Stimulated activated CD4-positive, alpha-beta T cell treated with anti-CD3 and anti-CD28 coated beads, Interleukin-12 subunit alpha, Interleukin-12 subunit beta, amount 100 ng/mL, for 4 hours (primary cell): Measurements from ENCODE around the gene BLOC1S1.
A peak's percentile ranks its signal among the peaks of the same experiment; 100 is the strongest.

Source experiments
- DNase-seq: peaks from one replicate; pipeline ENCODE4 v3.0.0-alpha.2; 2020

The BLOC1S1 gene

DNA sequence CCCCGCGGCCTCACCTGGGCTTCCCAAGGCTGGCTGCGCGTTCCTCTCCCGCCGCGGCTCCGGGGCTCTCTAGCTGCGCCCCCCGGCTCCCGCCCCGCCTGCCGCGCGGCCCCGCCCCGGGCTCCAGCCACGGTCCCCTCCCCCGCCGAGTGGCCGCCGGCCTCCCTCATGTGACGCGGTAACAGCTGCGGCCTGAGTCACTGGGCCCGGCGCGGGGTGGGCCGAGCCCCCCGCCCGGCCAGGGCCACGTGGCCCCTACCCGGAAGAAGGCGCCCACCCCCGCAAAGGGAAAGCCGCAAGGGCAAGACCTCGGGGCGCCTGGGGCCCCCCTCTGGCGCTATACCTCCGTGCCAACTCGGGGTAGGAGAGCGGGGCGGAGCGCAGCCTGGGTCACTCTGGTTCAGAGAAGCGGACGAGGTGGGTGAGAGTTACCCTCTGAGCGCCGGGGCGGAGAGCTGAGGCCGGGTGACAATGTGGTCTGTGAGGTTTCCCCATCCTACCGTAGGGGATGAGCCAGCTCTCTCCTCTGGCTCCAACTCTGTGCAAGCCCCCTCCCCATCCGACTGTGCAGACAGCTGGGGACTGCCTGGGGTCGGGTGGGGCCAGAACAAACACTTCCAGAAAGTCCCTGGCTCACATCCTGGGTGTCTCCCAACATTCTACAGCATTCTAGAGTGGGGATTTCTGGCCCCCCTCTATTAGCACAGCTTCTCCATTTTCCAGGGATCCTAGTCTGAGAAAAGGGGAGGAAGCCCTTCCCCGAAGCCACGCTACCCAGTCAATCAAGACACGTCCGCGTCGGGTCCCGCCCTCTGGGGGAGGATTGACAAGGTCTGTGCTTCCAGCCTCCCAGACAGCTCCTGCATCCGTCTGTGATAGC, 13.3 kb downstream of the BLOC1S1 start, which contains the start of gene CD63:
Gene CD63, minus strand, starts transcription at position 71 of the 880 bp plus-strand sequence. CDS start 668 bp downstream, outside the sequence.
- DNase-seq, result peak; percentile 73

DNA sequence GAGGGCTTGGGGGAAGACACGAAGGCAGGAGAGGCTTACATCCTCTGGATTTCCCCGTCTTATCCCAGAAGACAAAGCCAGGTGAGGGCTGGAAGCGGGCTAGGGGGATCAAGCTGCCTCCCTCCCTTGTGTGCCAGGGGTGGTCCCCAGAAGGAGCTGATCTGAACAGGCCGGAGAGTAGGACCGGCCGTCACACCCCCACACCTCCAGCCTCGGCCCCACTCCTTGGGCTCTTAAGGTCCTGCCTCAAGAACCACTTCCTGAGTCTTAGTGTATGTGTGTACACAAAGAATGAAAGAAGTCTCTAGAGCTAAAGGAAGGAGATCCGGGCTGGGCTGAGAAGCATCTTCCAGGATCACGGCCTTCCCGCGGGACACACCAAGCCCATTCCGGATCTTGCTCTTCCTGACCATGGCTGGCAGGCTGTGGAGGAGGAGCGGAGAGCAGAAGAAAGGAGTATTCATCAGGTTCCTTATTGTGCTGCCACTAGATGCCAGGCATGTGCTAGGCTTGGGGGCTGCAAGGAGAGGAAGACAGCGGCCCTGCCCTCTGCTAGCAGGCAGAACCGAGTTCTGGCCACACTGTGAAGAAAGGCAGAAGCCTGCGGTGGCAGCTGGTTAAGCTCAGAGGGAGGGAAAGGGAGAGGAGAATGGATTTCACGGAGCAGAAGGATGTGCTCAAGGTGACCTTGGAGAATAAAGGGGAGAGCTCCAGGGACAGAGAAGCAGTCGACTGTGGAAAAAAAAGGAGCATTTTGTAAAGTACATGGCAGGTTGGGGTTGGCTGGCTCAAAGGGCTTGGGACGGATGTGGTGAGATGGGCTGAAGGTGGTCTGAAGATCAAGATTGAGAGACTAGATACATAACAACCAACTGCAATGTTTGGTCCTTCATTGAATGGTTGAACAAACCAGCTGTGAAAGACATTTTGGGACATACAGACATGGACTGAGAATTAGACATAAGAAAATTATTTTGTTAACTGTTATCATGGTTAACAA, 14.3 kb downstream of the BLOC1S1 start:
- no peak for DNase-seq

DNA sequence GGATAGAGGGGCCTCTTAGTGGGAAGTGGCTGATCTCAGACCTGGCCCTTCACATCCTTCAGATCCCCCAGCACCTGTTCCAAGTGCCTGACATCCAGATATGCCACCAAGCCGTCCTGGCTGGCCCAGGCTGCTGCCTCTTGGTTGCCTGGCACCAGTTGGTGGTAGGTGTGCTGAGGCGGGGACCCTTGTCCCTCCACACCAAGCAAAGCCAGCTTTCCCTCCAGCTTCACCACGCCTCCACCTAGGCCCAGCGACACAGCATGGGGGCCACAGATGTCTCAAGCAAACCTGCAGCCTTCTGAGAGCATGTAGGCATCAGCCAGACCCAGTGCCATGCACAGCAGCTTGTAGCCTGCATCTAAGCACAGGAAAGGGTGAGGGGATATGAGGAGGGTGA, 16.4 kb downstream of the BLOC1S1 start:
- DNase-seq, result no peak

DNA sequence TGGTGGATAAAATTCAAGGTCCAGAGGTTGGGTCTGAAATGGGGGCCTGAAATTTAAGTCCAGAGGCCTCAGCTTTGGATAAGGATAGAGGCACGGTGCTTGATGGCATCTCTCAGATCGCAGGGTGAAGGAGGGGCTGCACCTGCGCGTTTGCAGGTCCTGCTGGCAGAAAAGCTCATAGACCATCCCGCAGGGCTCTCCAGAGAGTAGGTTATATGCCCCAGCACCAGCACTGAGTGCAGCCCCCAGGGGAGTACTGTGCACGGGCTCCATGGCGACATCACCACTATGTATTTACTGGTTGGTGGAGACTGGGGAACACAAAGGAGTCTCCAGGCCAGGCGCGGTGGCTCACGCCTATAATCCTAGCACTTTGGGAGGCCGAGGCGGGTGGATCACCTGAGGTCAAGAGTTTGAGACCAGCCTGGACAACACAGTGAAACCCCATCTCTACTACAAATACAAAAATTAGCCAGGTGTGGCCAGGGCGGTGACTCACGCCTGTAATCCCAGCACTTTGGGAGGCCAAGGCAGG, 17.2 kb downstream of the BLOC1S1 start:
- DNase-seq, result no peak

DNA sequence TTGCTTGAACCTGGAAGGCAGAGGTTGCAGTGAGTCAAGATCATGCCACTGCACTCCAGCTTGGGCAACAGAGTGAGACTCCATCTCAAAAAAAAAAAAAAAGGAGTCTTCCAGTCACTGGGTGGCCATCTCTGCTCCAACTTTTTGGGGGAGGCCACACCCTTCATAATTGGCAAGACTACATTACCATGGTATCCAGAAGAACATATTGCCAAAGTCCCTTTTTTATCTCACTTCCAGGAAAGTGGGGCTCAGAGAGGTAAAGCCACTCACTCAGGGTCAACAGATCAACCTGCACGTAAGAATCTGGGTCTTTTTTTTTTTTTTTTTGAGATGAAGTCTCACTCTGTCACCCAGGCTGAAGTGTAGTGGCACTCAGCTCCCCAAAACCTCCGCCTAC, 18.0 kb downstream of the BLOC1S1 start:
- DNase-seq, result no peak

DNA sequence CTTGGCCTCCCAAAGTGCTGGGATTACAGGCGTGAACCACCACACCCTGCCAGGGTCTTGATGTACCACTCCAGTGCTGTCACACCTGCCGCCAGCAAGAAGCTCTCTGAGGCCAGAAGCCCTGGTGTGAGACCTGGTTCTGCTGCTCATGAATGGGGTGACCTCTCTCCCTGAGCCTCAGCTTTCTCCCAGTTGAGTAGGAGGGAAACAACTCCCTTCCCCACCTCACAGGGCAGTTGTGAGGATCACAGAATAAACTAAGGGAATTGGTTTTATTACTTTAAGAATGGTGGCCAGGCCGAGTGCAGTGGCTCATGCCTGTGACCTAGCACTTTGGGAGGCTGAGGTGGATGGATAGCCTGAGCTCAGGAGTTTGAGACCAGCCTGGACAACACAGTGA, 18.7 kb downstream of the BLOC1S1 start:
- no peak for DNase-seq

DNA sequence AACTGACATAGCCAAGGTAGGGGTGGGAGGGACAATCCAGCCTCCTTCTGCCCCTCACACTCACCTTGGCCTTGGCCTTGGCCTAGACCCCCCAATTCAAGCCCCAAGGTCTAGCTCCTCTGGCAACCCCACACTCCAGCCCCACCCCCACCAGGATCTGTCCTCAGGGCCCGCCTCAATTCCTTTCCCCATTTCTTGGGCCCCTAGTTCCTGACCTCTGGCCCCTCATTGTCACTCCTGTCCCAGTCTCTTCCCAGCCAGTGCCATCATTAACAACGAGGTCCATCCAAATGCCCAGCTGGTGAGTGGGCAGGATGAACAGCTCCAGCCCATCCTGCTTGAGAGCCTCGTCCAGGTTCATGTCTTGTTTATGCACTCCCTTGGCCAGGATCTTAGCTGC, 20.2 kb downstream of the BLOC1S1 start:
- no peak for DNase-seq

DNA sequence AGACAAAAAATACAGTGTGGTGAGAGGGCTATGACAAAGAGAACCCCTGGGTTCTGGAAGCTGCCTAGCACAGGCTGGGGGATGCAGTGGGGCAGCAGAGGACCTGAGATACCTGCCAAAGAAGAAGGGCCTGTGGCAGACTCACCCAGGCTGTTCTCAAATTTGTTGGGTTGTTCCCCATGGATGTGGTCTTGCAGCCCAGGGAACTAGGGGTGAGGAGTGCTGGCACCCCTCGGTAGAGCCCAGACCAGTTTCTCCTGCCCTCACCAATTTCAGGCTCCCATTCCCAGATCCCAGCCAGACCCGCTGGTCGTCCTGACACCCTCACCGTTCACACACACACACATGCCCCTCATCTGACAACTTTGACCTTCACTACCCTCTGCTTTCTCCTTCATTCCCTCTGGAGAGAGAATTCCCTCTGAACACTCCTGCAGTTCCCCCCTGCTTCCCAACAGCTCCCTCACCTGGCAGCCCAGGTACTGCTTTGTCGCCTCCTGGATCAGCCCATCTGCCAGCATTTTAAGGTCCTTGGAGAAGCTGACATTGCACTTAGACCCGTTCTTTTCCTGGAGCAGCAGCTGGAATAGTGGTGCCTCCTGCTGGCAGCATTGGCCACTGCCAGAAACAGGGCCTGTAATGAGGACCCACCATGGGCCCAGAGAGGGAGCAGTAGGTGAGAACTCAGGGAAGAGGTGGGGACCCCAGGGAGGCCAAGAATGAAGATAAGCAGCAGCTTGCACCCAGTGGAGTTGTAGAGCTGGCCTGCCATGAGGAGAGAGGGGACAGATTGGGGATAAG, 21.1 kb downstream of the BLOC1S1 start:
- peak; percentile 51 for DNase-seq

DNA sequence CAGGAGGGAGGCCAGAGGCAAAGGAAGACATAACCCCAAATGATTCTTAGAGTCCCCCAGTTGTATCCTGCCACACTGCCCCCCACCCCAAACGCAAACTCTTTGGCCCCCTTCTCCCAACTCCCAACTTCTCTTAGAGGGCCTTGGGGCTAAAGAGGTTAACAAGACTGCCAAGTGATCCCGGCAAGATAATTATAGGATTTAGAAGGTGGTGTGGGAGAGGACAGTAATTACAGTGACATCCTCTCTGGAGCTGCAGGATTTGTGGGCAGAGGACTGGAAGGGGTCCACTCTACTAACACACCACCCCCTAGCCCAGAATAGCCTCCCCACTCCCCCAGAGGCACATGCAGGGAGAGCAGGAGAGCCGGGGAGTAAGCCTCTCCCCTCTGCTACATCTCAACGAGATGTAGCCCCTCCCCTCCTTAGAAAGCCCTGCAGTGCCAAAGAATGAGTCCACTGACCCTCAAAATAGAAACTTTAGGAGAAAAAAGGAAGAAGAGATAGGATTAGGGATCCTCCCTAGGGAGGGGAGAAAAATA, 21.8 kb downstream of the BLOC1S1 start:
- DNase-seq, result no peak

DNA sequence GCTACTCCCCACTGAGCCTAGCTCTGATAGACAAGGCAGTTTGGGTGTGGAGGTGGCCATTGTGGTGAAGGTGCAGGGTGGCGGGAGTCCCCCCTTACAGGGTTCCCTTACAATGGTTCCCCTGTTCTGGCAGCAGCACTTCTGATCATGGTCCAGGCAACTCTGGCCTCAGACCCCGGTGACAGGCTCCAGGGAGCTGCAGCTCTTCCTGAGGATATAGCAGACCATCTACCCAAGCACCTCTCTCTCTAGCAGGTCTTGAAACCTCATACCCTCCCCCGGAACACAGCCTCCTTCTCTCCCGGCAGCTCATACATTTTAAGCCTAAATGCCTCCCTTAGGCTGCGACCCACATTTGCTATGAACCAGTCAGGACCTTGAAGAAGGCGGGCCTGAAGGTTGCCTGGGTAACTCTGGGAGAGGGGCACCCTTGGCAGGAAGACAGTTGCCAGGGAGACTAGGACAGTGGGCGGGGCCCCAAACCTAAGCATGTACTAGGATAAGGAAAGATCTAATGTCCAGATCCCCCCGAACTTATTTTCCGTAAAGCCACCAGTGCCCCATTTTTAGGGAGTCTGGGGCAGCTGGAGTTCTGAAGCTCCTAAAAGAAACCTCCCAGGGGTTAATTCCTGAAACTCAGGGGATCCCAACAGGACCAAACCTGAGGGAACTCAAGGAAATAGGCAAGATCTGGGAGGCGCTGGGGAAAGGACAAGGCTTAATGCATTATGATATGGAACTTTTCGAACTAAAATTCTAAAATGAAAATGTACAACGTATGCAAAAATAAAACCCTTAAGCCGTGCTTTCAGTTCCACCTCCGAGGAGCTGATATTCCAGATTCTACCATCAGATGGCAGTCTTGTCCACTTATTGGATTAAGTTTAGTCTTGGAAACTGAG, 22.5 kb downstream of the BLOC1S1 start:
- DNase-seq, result peak; percentile 66

DNA sequence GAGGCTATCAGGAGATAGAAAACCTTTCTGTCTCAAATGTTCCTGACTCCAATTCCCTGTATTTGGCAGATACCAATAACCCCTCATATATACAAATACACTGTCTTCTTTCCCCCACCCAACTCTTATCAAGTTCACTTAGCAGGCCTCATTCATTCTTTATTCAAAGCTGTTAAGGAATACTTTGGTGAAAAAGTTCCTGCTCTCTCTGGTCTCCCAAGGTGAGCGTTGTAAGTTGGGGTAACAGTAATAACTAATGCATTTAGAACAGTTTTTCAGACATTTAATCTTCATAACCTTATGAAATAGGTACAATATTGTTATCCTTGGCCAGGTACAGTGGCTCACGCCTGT, 23.2 kb downstream of the BLOC1S1 start:
- DNase-seq, result no peak

DNA sequence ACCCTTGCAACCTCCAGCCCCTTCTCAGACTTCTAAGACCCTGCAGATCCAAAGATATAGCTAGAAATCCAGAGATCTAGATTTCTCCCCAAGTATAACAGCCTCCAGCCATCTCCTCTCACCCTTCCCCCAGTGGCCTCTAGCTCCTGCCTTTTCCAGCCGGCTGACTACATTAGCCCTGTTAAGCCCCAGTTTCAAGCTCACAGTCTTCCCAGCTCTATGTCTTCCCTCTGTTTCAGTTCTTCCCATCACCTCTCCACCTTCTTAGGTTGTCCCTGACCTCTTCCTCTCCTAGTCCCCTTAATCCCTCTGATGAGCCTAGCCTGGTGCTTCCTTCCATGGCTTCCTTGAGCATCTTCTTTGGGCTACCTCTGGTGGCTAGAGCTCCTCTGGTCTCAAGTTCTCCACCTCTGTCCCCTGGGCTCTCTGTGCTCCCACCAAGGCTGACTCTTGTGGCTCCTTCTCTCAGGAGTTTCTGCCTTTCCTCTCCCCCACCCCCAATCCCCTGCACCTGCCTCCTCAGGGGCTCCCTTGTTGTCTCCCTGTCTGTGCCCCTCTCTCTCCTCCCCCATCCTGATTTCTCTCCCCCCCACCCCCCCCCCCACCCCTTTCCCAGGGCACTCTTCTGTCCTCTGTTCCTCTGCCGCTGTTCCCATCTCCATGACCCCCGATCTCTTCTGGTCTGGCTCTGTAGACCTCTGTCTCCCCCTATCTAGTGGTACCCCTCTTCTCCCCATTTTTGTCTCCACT, 26.3 kb downstream of the BLOC1S1 start:
- no peak for DNase-seq

DNA sequence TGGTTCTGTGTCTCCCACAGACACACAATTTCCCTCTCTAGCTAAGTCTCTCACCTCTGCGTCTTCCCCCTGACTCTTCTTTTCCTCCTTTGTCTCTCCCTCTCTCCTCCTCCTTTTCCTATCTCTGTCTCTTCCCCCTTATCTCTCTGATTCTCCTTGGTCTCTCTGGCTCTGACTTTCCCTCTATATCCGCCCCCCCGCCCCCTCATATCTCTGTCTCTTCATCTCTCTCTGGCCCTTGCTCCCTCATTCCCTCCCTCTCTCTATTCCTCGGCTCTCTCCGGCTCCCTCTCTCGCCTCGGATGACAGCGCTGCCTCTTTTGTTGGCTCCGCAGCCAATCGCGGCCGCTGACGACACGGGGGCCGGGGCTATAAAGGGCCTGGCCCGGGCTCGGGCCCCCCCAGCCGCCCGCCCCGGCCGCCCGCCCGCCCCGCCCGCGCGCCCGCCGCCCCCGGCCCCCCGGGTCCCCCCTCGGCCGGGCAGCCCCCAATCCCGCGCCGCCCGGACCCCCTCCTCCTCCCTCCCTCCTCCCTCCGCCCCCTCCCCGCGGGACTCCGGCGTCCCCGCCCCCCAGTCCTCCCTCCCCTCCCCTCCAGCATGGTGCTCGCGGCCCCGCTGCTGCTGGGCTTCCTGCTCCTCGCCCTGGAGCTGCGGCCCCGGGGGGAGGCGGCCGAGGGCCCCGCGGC, 27.0 kb downstream of the BLOC1S1 start, which contains the start of gene GDF11:
Gene GDF11, plus strand, starts transcription at position 404 of the 687 bp plus-strand sequence. Its CDS starts 195 bp downstream, at position 599.
- peak; percentile 72 for DNase-seq

DNA sequence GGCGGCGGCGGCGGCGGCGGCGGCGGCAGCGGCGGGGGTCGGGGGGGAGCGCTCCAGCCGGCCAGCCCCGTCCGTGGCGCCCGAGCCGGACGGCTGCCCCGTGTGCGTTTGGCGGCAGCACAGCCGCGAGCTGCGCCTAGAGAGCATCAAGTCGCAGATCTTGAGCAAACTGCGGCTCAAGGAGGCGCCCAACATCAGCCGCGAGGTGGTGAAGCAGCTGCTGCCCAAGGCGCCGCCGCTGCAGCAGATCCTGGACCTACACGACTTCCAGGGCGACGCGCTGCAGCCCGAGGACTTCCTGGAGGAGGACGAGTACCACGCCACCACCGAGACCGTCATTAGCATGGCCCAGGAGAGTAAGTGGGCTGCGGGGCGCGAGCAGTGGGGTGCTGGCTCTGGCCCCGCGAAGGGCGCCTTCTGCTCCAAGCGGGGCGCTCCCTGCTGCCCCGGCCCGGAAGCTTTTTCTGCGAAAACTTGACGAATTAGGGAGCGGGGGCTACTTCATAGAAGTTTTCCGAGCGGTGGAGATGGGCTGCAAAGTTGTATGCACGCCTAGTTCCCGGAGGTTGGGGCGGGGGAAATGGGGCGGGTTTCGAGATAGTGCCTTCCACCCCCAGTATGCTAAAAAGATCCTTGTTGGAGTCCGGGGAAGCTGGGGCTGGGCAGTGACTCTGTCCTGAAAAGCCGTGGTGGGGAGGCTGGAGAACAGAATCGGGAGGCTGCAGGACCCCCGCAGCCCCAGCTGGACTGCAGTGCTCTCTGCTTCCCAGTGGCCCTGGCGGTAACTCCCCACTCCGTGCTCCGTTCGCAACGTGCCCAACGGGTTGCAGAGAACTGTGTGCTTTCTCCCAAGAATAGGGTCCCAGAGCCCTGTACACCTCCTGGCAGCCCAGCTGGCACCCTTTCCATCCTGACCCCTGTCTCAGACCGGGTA, 27.8 kb downstream of the BLOC1S1 start:
- peak; percentile 34 for DNase-seq

DNA sequence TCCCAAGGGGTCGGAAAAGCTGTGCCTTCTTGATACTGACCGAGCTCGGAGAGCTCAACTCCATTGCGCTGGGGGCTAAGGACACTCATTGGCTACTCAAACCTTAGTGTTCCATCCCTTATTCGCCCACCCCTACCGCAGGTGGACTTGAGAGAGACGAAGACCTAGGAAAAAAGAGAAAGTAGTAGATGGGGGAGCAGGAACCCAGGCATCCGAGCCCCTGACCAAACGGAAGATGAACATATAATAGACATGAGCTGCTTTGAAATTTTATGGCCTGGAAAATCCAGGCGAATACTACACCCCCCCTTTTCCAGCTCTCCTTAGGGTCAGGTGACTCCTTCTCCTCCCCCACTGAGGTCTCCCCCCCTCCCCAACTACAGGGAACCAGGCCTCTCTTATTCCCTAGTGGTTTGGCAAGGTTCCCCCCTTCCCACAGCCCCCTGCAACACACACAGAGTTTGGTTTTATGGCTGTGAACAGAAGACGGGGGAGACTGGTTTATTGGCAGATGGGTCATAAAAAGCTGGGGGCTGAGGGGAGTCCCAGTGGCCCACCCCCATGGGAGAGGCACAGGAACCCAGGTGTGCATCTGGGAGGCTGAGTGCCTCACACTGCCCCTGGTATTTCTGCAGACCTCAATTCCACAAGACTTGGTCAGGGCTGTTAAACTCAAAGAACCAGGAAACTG, 28.6 kb downstream of the BLOC1S1 start:
- DNase-seq, result no peak

DNA sequence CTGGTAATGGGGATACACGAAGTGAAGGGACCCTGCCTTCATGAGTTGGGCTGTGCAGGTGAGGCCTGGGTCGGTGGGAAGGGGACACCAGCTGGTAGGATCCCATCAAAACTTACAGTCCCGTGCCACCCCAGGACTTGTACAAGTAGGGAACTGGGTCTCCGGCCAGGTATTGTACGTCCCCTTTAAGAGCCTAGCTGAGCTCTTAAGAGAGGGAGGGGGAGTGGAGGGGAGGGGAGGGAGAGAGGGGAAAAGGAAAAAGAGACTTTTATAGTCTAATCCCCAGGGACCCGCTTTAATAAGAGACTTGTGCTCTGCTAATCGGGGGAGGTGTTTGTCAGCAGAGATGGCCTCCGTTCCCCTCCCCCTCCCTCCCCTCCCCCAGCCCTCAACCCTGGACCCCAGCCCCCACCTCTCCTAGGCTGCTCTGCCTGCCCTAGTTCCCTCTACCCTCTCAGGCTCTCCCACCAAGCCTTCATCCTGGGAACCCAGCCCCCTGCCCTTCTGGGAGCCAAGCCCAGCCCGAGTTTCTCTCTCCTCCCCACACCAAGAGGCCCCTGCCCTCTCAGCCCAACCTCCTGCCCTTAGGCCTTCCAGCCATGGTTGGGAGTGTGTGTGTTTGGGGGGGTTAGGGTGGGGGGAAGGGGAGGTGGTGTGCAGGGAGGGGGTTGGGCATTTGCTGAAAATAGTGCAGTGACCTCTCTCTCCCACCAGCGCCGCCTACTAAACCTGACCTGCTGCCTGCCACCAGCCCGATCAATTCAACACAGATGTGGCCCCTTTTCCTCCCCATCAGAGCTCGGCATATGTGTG, 29.7 kb downstream of the BLOC1S1 start:
- DNase-seq, result no peak
